Nephron progenitor cell (in vitro differentiated cells): ENCODE measurements around the gene BEGAIN.

Source experiments
- DNase-seq: peaks from one replicate; pipeline ENCODE4 v3.0.0; 2021
- H3K27ac Mint-ChIP-seq: 2 replicates; pipeline ENCODE4 v1.8.0; 2021; ENCODE audit warnings: mild to moderate bottlenecking, moderate library complexity, mixed read lengths
- H3K27me3 Mint-ChIP-seq: 2 replicates; pipeline ENCODE4 v1.8.0; 2021; ENCODE audit warnings: mild to moderate bottlenecking, low read depth, mixed read lengths; ENCODE audit not compliant: poor library complexity
- H3K36me3 Mint-ChIP-seq: 2 replicates; pipeline ENCODE4 v1.8.0; 2021; ENCODE audit warnings: low read depth, mixed read lengths
- H3K4me1 Mint-ChIP-seq: 2 replicates; pipeline ENCODE4 v1.8.0; 2021; ENCODE audit warnings: mixed read lengths
- H3K4me3 Mint-ChIP-seq: 2 replicates; pipeline ENCODE4 v1.8.0; 2021; ENCODE audit warnings: mild to moderate bottlenecking, moderate library complexity, mixed read lengths
- H3K9me3 Mint-ChIP-seq: 2 replicates; pipeline ENCODE4 v1.8.0; 2021; ENCODE audit warnings: mild to moderate bottlenecking, moderate library complexity, mixed read lengths
- TF ChIP-seq, protein P1 (sequence below): fragments of 200-600 bp; sonication (generic); IDR thresholded peaks from 2 replicates; pipeline ENCODE4 v1.5.0; 2021; ENCODE audit warnings: antibody characterized with exemption

Gene BEGAIN

DNA sequence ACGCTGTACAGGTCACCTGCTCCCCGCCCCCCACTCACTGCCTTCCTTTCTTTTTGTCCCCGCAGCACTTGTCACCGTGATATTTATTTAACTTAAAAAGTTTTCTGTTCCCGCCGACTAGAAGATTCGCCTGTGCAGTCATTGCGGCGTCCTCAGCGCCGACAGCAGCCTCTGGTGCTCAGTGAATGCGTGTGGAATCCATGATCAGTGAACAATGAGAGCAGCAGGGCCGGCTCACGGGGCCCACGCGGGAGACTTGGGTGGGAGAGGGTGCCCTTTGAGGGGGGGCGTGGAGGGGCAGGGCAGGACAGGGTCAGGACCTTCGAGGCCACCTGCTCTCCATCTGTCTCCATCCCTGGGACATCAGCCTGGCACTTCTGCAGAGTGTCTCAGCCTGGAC is 24.5 kb downstream of the BEGAIN start:
- Mint-ChIP-seq H3K36me3 (no peaks in the 10 kb centered on the region), H3K9me3 (no peaks in the 10 kb centered on the region), H3K4me1 (no peaks in the 10 kb centered on the region), H3K4me3 (no peak overlapping the region), H3K27me3 (peaks cover 47% of the 10 kb centered on the region), H3K27ac (no peak overlapping the region)
- DNase-seq: no peak
- TF ChIP-seq, protein P1, sequence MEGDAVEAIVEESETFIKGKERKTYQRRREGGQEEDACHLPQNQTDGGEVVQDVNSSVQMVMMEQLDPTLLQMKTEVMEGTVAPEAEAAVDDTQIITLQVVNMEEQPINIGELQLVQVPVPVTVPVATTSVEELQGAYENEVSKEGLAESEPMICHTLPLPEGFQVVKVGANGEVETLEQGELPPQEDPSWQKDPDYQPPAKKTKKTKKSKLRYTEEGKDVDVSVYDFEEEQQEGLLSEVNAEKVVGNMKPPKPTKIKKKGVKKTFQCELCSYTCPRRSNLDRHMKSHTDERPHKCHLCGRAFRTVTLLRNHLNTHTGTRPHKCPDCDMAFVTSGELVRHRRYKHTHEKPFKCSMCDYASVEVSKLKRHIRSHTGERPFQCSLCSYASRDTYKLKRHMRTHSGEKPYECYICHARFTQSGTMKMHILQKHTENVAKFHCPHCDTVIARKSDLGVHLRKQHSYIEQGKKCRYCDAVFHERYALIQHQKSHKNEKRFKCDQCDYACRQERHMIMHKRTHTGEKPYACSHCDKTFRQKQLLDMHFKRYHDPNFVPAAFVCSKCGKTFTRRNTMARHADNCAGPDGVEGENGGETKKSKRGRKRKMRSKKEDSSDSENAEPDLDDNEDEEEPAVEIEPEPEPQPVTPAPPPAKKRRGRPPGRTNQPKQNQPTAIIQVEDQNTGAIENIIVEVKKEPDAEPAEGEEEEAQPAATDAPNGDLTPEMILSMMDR: no peak

DNA sequence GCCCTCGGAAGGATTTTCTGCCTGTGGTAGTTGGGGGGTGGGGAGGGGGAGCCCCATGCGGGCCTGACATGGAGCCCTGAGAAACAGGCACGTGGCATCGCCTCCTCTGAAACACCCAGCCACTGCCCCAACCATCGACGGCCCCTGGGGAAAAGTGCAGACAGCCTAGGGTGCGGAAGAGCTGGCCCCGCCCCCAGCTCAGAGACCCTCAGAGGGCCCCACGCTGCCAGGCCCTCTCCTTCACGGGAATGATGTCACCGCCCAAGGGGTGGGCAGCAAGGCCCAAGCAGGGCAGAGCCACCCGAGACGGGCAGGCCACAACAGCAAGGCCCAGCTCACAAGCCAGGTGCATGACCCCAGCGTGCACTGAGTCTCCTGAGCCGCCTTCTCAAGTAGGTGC is 26.2 kb downstream of the BEGAIN start:
- H3K36me3 Mint-ChIP-seq: no peaks in the 10 kb centered on the region
- no peaks in the 10 kb centered on the region for H3K4me1 Mint-ChIP-seq
- TF ChIP-seq, protein P1: no peak
- DNase-seq: no peak
- no peaks in the 10 kb centered on the region for H3K9me3 Mint-ChIP-seq
- H3K27ac Mint-ChIP-seq: no peak overlapping the region
- H3K27me3 Mint-ChIP-seq: peaks cover 37% of the 10 kb centered on the region
- no peak overlapping the region for H3K4me3 Mint-ChIP-seq

DNA sequence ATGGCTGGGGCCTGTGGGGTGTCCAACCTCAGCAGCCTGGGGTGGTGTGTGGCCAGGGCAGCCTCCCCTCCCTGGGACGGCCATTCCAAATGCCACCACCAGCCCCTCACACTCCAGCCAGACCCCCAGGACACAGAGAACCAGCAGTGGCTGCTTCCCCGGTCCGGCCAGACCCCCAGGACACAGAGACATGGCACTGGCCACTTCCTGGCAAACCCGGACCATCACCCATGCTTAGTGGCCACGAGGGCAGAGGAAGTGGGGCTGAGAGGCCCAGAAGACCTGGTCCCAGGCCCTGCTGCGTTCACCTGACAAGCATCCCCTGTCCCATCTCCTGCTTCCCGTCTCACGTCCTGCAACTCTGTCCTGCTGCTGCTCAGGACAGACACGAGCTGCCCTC is 26.7 kb downstream of the BEGAIN start:
- TF ChIP-seq, protein P1: no peak
- H3K4me1 Mint-ChIP-seq: no peaks in the 10 kb centered on the region
- DNase-seq: no peak
- no peaks in the 10 kb centered on the region for H3K36me3 Mint-ChIP-seq
- H3K4me3 Mint-ChIP-seq: no peak overlapping the region
- H3K9me3 Mint-ChIP-seq: no peaks in the 10 kb centered on the region
- no peak overlapping the region for H3K27ac Mint-ChIP-seq
- peaks cover 32% of the 10 kb centered on the region for H3K27me3 Mint-ChIP-seq

DNA sequence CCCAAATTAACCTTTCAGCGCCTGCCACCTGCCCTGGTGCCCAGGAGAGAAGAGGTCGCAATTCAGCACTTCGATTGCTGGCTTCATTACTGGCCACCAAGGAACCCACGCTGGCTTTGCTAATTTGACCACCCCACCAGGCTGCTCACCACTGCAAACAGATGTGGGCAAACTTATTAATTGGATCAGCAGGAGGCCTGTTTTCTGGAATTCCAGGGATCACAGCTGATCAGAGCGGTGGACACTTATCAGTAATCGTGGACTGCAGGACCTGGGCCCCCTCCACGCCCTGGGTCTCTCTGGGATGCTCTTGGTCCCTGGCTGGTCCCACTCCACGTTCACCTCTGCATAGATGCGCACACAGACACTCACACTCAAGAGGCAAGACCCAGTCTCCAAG is 27.8 kb downstream of the BEGAIN start:
- no peaks in the 10 kb centered on the region for H3K9me3 Mint-ChIP-seq
- H3K27ac Mint-ChIP-seq: no peak overlapping the region
- no peak for DNase-seq

DNA sequence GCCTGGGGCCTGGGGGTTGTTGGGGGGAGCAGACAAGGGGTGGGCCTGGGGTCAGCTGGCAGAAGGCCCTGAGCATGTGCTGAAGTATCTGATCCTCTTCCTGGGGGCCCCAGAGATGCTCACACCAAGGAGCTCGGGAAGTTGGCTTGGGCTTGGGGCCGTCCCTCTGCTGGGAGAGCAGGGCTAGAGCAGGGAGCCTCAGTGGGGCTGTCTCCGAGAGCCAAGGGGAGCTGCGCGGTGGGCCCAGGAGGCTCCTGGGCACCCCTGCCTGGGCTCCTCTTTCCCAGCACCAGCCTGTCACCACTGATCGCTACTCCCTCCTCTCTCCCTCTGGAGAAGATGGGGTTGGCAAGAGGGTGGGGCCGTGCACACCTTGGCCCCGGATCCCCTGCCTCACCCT is 28.3 kb downstream of the BEGAIN start:
- TF ChIP-seq, protein P1: no peak
- Mint-ChIP-seq H3K36me3 (no peaks in the 10 kb centered on the region), H3K4me3 (no peak overlapping the region), H3K4me1 (peaks cover 14% of the 10 kb centered on the region), H3K27ac (no peak overlapping the region), H3K9me3 (no peaks in the 10 kb centered on the region), H3K27me3 (peaks cover 22% of the 10 kb centered on the region)
- DNase-seq: no peak

More for the DNA sequence above, 27.8 kb downstream of the BEGAIN start:
- TF ChIP-seq, protein P1: no peak
- Mint-ChIP-seq H3K36me3 (no peaks in the 10 kb centered on the region), H3K4me3 (no peak overlapping the region), H3K27me3 (peaks cover 26% of the 10 kb centered on the region), H3K4me1 (peaks cover 10% of the 10 kb centered on the region)

DNA sequence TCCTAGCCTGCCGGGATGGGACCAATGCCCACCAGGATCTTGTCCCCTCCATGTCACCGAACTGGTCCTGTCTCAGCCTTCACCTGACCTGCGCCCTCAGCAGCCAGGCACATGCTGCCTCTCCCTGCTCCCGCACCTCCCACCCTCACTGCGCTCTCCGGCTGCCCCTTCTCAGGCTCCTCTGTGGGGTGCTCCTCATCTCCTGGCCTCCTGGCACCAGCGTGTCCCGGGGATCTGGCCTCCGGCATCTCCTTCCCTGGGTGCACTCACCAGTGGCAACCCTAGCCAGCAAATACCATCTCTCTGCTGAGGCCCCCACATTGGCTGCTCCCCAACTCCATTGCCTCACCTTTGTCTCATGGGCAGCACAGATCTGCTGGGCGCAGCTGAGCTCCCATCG is 29.0 kb downstream of the BEGAIN start:
- H3K4me1 Mint-ChIP-seq: peaks cover 14% of the 10 kb centered on the region
- no peak for DNase-seq
- no peak overlapping the region for H3K27ac Mint-ChIP-seq
- no peaks in the 10 kb centered on the region for H3K36me3 Mint-ChIP-seq
- H3K27me3 Mint-ChIP-seq: peaks cover 15% of the 10 kb centered on the region
- no peaks in the 10 kb centered on the region for H3K9me3 Mint-ChIP-seq
- H3K4me3 Mint-ChIP-seq: no peak overlapping the region
- TF ChIP-seq, protein P1: no peak
